ENCODE results near the gene CST4. TPM values are rescaled to one million over a fixed set of nuclear protein-coding genes. Genes with fewer than 3 reads are reported as not detected.

Gene CST4
- total RNA-seq, 2 experiments from 2014 or later = not detected

DNA sequence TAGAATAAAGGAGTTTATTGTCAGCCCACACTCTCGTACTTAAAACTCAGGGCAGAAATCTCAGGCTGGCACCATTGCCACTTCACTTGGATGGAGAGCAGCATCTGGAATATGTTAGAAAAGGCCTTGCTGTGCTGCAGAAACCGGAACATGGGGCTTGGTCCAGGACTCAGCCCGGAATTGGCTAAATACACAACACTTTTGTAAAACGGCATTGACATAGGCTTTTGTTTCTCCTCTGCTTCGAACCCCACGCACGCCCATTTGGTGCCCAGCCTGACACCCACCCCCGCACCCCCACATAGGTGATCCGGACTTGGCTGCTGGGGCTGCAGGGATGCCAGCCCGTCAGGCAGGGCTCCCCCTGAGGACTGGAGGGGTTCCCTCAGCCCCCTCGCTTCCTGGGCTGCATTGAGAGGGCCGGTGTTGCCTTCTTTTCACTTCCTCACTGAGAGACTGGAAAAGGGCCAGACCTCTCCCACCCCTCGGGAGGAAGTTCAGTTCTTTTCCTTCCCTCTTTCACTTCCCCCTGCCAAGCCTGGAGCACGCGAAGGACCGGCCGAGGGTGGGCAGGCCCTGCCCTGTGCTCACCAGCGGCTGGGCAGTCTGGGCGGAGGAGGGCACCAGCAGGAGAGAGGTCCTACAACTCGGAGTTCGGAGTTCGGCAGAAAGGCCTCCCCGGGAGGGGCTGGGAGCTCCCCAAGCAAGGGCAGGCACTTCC is 33.2 kb downstream of the CST4 start:
- Mint-ChIP-seq H3K27me3 (peaks cover 10% of the 10 kb centered on the region), H3K4me3 (no peak overlapping the region), H3K4me1 (ENCODE audit: low read depth) (no peaks in the 10 kb centered on the region), H3K9me3 (no peaks in the 10 kb centered on the region), H3K36me3 (no peaks in the 10 kb centered on the region), H3K27ac (no peak overlapping the region)
- ChIA-PET CTCF (no interaction called here), POLR2A (interaction anchor here (0.6 kb wide), 1 partner anchor 30 kb away, joined by 3 read pairs; no protein-coding TSS in a partner anchor)
- DNase-seq = no peak
- intact Hi-C loops (cut with micrococcal nuclease) = no loop called here

DNA sequence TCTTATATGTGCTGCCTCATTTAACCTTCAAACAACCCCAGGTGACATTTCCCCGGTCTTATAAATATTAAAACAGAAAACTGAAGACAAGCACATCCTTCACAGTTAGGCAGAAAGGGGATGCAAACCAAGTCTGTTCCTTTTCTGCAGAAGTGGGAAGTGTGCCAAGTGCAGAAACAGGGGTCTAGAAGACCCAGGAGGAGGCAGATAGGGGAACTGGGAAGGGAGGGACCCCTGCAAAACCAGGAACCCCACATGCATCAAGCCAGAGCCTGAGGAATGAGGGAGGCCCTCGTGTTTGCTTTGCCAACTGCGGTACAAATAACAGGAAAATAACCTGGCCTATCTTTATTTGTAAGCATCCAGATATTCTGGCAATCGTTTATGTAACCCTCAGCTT is 34.1 kb downstream of the CST4 start:
- ChIA-PET CTCF (no interaction called here), POLR2A (no interaction called here)
- no peak for DNase-seq
- no peaks in the 10 kb centered on the region for H3K9me3 Mint-ChIP-seq
- intact Hi-C loops (cut with micrococcal nuclease) = no loop called here
- H3K4me1 Mint-ChIP-seq (ENCODE audit: low read depth) = no peaks in the 10 kb centered on the region
- H3K27ac Mint-ChIP-seq = no peak overlapping the region
- H3K27me3 Mint-ChIP-seq = peaks cover 10% of the 10 kb centered on the region
- no peak overlapping the region for H3K4me3 Mint-ChIP-seq
- no peaks in the 10 kb centered on the region for H3K36me3 Mint-ChIP-seq

DNA sequence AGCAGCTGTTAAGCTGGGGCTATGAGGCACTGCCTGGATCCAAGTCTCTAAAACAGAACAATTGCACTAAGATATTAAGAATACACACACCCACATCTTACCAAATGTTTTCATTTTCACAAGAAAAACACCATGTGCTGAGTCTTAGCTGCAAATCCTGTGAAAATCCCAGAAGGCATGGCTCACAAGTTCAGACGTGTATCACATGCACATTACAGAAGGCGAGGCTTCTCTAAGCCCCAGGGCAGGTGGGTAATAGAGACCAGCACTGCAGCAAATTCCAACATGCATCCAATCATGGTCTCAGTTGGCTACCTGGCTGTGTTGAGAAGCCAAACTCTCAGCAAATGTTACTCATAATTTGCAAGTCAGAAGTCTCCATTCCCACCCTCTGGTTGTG is 34.8 kb downstream of the CST4 start:
- H3K27me3 Mint-ChIP-seq = peaks cover 10% of the 10 kb centered on the region
- CTCF ChIA-PET = no interaction called here
- no peaks in the 10 kb centered on the region for H3K36me3 Mint-ChIP-seq
- no peak overlapping the region for H3K4me3 Mint-ChIP-seq
- H3K27ac Mint-ChIP-seq = no peak overlapping the region
- POLR2A ChIA-PET = no interaction called here
- intact Hi-C loops (cut with micrococcal nuclease) = no loop called here
- no peak for DNase-seq
- H3K9me3 Mint-ChIP-seq = no peaks in the 10 kb centered on the region
- H3K4me1 Mint-ChIP-seq (ENCODE audit: low read depth) = no peaks in the 10 kb centered on the region

DNA sequence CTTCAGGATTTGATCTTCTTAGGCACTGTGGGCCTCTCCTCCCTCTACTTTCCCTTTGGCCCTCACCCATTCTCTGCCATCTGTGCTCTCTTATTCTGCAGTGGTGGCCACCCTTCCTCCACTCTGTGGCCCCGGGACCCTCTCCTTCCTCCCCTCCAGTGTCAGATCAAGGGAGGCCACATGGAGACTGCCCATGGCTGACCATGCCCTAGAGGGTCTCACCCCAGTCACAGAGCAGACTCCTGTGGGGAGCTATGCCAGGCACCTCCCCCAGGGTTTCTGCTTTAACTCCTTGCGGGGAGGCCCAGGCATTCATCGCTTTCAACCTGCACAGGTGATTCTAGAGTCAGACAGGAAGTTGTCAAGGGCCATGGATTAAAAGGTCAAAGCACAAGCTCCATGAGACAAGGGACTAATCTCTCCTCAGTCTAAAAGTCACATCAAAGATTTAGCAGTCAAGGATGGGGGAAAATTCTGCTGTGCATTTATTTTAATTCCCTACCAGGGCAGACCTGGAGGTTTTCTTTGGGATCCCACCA is 35.4 kb downstream of the CST4 start:
- H3K9me3 Mint-ChIP-seq = no peaks in the 10 kb centered on the region
- intact Hi-C loops (cut with micrococcal nuclease) = no loop called here
- no peak overlapping the region for H3K4me3 Mint-ChIP-seq
- no peak overlapping the region for H3K27ac Mint-ChIP-seq
- ChIA-PET CTCF (no interaction called here), POLR2A (no interaction called here)
- no peaks in the 10 kb centered on the region for H3K36me3 Mint-ChIP-seq
- no peak for DNase-seq
- peaks cover 10% of the 10 kb centered on the region for H3K27me3 Mint-ChIP-seq
- H3K4me1 Mint-ChIP-seq (ENCODE audit: low read depth) = no peaks in the 10 kb centered on the region

DNA sequence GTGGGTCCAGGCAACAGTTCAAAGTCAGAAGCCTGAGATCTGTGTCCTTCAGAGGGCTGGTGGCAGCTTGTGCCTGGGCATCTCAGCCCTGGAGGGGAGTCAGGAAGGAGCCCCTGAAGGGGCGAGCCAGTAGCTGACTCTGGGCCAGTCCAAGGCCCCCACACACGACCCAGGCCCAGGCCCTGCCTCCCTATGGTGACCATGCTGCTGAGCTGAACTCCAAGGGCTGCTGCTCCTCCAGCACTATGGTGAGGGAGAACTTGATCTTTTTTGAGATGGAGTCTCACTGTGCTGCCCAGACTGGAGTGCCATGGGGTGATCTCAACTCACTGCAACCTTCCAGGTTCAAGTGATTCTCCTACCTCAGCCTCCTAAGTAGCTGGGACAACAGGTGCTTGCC is 35.9 kb downstream of the CST4 start:
- H3K27me3 Mint-ChIP-seq = peaks cover 10% of the 10 kb centered on the region
- H3K4me1 Mint-ChIP-seq (ENCODE audit: low read depth) = no peaks in the 10 kb centered on the region
- no peak overlapping the region for H3K27ac Mint-ChIP-seq
- CTCF ChIA-PET = no interaction called here
- POLR2A ChIA-PET = no interaction called here
- no peak for DNase-seq
- intact Hi-C loops (cut with micrococcal nuclease) = no loop called here
- H3K9me3 Mint-ChIP-seq = no peaks in the 10 kb centered on the region
- H3K4me3 Mint-ChIP-seq = no peak overlapping the region
- no peaks in the 10 kb centered on the region for H3K36me3 Mint-ChIP-seq

DNA sequence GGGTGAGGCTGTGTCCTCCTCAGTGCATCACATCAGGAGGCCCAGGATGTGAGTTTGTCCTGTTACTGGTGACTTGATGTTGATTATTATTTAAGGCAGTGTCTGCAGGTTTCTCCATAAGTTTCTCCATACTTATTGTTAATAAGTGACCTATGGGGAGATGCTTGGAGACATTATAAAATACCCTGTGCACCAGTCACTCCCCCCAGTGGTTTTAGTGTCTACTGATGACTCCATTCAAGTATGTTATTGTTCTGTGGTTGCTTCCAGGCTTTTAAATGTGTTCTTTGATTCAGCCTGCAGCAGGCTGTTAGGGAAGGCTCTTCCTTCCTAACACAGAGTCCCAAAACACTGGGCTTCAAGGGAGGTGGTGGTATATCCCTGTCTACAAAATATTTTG is 36.5 kb downstream of the CST4 start:
- Mint-ChIP-seq H3K27ac (no peak overlapping the region), H3K27me3 (peaks cover 10% of the 10 kb centered on the region), H3K36me3 (no peaks in the 10 kb centered on the region), H3K4me1 (ENCODE audit: low read depth) (no peaks in the 10 kb centered on the region), H3K4me3 (no peak overlapping the region), H3K9me3 (no peaks in the 10 kb centered on the region)
- intact Hi-C loops (cut with micrococcal nuclease) = no loop called here
- POLR2A ChIA-PET = no interaction called here
- no peak for DNase-seq
- CTCF ChIA-PET = no interaction called here

DNA sequence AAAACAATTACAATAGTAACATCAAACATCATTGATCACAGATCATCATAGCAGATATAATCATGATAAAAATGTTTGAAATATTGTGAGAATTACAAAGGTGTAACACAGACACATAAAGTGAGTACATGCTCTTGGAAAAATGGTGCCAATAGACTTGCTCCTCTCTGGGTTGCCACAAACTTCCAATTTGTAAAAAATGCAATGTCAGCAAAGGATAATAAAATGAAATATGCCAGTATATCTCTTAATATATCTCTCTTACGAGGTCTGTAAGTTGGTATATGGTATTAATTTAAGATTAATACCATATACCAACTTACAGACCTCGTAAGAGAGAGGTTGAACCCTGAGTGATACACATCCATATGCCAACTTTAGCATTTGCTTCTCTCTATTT is 37.7 kb downstream of the CST4 start:
- POLR2A ChIA-PET = no interaction called here
- H3K36me3 Mint-ChIP-seq = no peaks in the 10 kb centered on the region

DNA sequence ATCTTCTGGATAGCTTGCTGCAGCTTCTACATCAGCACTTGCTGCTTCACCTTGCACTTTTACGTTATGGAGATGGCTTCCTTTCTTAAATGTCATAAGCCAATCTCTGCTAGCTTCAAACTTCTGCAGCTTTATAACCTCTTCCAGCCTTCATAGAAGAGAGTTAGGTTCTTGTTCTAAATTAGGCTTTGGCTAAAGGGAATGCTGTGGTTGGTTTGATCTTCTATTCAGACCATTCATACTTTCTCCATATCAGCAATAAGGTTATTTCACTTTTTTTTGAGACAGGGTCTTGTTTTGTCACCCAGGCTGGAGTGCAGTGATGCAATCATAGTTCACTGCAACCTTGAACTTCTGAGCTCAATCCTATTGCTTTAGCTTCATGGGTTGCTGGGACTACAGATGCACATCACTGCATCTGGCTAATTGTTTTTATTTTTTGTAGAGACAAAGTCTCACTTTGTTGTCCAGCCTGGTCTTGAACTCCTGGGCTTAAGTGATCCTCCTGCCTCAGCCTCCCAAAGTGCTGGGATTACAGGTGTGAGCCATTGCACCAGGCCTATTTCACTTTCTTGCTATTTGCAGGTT is 38.9 kb downstream of the CST4 start:
- H3K27me3 Mint-ChIP-seq = peaks cover under 1% of the 10 kb centered on the region
- no peaks in the 10 kb centered on the region for H3K9me3 Mint-ChIP-seq
- ChIA-PET CTCF (interaction anchor here (1.2 to 1.8 kb wide), 2 partner anchors 19 to 21 kb away, joined by 3 to 5 read pairs; no protein-coding TSS in a partner anchor), POLR2A (no interaction called here)
- no peak overlapping the region for H3K27ac Mint-ChIP-seq
- intact Hi-C loops (cut with micrococcal nuclease) = no loop called here
- H3K4me1 Mint-ChIP-seq (ENCODE audit: low read depth) = no peaks in the 10 kb centered on the region
- no peak for DNase-seq
- H3K36me3 Mint-ChIP-seq = no peaks in the 10 kb centered on the region
- H3K4me3 Mint-ChIP-seq = no peak overlapping the region

More for the DNA sequence above, 37.7 kb downstream of the CST4 start:
- Mint-ChIP-seq H3K27ac (no peak overlapping the region), H3K4me3 (no peak overlapping the region), H3K4me1 (ENCODE audit: low read depth) (no peaks in the 10 kb centered on the region), H3K27me3 (peaks cover 7% of the 10 kb centered on the region), H3K9me3 (no peaks in the 10 kb centered on the region)
- intact Hi-C loops (cut with micrococcal nuclease) = no loop called here
- DNase-seq = no peak
- CTCF ChIA-PET = no interaction called here

DNA sequence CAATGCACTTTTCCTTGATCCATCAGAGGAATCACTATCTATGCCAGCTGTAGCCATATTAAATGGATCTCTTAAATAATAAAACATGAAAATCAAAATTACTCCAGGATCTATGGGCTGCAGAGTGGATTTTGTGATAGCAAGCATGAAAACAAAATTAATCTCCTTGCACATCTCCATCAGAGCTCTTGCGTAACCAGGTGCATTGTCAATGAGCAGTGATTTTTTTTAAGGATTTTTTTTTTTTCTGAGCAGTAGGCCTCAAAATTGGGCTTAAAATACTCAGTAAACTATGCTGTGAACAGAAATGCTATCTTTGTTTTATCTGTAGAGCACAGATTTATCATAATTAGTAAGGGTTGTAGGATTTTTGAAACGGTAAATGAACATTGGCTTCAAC is 39.6 kb downstream of the CST4 start:
- ChIA-PET CTCF (interaction anchor here (1.2 to 1.8 kb wide), 2 partner anchors 19 to 22 kb away, joined by 3 to 5 read pairs; no protein-coding TSS in a partner anchor), POLR2A (no interaction called here)
- no peaks in the 10 kb centered on the region for H3K4me1 Mint-ChIP-seq (ENCODE audit: low read depth)
- intact Hi-C loops (cut with micrococcal nuclease) = no loop called here
- DNase-seq = no peak
- no peaks in the 10 kb centered on the region for H3K36me3 Mint-ChIP-seq
- H3K4me3 Mint-ChIP-seq = no peak overlapping the region
- H3K27ac Mint-ChIP-seq = no peak overlapping the region
- no peaks in the 10 kb centered on the region for H3K27me3 Mint-ChIP-seq
- no peaks in the 10 kb centered on the region for H3K9me3 Mint-ChIP-seq

DNA sequence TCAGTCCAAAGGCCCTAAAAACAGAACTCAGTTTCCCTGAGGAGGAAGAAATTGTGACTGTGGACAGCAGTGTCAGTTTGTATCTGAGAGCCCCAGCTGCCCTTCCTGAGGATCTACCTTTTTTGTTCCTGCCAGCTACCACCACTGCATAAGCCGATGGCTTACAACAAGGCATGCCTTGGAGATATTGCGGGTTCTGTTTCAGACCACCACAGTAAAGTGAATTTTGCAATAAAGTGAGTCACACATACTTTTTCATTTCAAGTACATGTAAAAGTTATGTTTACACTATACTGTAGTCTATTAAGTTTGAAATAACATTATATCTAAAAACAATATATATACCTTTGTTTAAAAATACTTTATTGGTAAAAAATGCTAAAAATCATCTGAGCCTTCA is 41.5 kb downstream of the CST4 start:
- H3K4me3 Mint-ChIP-seq = no peak overlapping the region
- DNase-seq = no peak
- H3K27me3 Mint-ChIP-seq = no peaks in the 10 kb centered on the region
- no peaks in the 10 kb centered on the region for H3K36me3 Mint-ChIP-seq
- intact Hi-C loops (cut with micrococcal nuclease) = no loop called here
- H3K9me3 Mint-ChIP-seq = no peaks in the 10 kb centered on the region
- POLR2A ChIA-PET = no interaction called here
- H3K27ac Mint-ChIP-seq = no peak overlapping the region
- CTCF ChIA-PET = no interaction called here
- no peaks in the 10 kb centered on the region for H3K4me1 Mint-ChIP-seq (ENCODE audit: low read depth)

DNA sequence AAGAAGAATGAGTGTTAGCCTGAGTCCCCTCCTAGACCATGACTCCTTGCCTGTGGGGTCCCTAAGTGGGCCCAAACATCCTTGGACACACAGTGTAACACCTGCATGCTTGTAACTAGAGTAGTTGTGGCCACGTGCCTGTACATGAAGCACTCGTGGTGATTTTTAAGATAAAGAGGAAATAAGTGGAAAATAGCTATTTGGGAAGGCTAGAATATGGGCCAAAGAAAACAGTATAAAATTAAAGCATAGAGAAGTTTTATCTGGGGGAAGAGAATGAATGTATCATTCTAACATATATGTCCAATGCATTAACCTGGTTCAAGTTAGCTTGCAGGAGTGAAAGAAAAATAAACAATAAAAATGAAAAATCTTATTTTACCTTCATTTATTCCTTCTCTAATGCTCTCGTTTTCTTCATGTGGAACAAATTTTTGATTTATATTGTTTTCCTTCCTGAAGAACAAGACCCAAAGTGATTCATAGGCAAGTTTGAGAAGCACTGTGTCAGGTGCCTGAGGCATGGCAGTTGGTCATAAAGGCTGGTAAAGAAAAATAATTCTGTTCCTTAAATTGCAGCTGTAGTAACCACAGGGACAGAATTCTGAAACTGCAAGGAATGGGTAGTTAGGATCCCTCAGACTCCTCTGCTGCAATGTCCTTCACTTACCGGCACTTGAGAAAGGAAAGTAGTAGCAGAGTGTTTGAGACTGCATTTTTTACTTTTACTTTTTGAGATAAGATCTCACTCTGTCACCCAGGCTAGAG is 42.5 kb downstream of the CST4 start:
- DNase-seq = no peak
- no peaks in the 10 kb centered on the region for H3K9me3 Mint-ChIP-seq
- H3K4me3 Mint-ChIP-seq = no peak overlapping the region
- ChIA-PET CTCF (no interaction called here), POLR2A (no interaction called here)
- H3K36me3 Mint-ChIP-seq = no peaks in the 10 kb centered on the region
- intact Hi-C loops (cut with micrococcal nuclease) = no loop called here
- H3K27ac Mint-ChIP-seq = no peak overlapping the region
- H3K4me1 Mint-ChIP-seq (ENCODE audit: low read depth) = no peaks in the 10 kb centered on the region
- no peaks in the 10 kb centered on the region for H3K27me3 Mint-ChIP-seq

DNA sequence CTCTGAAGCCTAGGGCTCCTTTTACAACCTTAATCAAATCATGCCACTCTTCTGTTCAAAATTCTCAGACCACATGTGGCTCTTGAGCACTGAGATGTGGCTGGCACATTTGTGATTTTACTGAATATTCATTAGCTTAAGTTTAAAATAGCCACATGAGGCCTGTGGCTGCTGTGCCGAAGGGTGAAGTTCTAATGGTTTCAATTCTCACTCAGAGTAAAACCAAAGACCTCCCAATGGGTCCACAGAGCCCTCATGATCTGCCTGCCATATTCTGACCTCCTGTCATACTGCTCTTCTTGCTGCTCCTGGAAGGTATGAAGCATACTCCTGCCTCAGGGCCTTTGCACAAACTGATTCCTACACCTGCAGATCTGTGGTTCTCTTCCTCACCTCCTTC is 43.3 kb downstream of the CST4 start:
- CTCF ChIA-PET = no interaction called here
- no peaks in the 10 kb centered on the region for H3K27me3 Mint-ChIP-seq
- no peak for DNase-seq
- no peaks in the 10 kb centered on the region for H3K36me3 Mint-ChIP-seq
- H3K27ac Mint-ChIP-seq = no peak overlapping the region
- POLR2A ChIA-PET = no interaction called here
- H3K9me3 Mint-ChIP-seq = no peaks in the 10 kb centered on the region
- no peaks in the 10 kb centered on the region for H3K4me1 Mint-ChIP-seq (ENCODE audit: low read depth)
- intact Hi-C loops (cut with micrococcal nuclease) = no loop called here
- H3K4me3 Mint-ChIP-seq = no peak overlapping the region

Measured in activated CD4-positive, alpha-beta memory T cell treated with anti-CD3 and anti-CD28 coated beads for 36 hours (primary cell).